ENCODE measurements around the gene CHRDL1. TPM values are rescaled to one million over a fixed set of nuclear protein-coding genes. Genes with fewer than 3 reads are reported as not detected.

The CHRDL1 gene
- polyA plus RNA-seq, 1 donor from 2014 or later = 2.0 TPM

- Histone ChIP-seq H3K36me3 (ENCODE audit: insufficient read depth, low read length) (no peaks in the 10 kb centered on the region), H3K79me2 (replicated peaks; ENCODE audit: insufficient read depth, low read length) (no peaks in the 10 kb centered on the region), H3K9ac (ENCODE audit: low read length) (no peak overlapping the region), H3K4me3 (ENCODE audit: low read length) (no peak overlapping the region), H2AFZ (ENCODE audit: low read depth, low read length) (no peak overlapping the region), H3K27ac (ENCODE audit: low read length) (no peak overlapping the region), H3K4me2 (ENCODE audit: low read length) (no peak overlapping the region), H3F3A (ENCODE audit: insufficient read depth, low read length, poor library complexity, severe bottlenecking) (no peaks in the 10 kb centered on the region), H4K20me1 (ENCODE audit: insufficient read depth) (no peaks in the 10 kb centered on the region), H3K27me3 (ENCODE audit: insufficient read depth, low read depth, low read length) (no peaks in the 10 kb centered on the region), H3K9me3 (ENCODE audit: low read length) (no peaks in the 10 kb centered on the region), H3K9me2 (ENCODE audit: insufficient read depth, low read length) (no peaks in the 10 kb centered on the region)
- TF ChIP-seq SMC3 (conservative IDR thresholded peaks at IDR 0.05; ENCODE audit: poor library complexity) (no peak), CTCF (IDR thresholded peaks at IDR 0.05; ENCODE audit: poor library complexity, severe bottlenecking) (no peak), POLR2AphosphoS5 (IDR thresholded peaks at IDR 0.05) (no peak), EZH2 (IDR thresholded peaks at IDR 0.05; ENCODE audit: borderline replicate concordance, insufficient read depth, low read length, poor library complexity, severe bottlenecking) (no peak), TAF1 (IDR thresholded peaks at IDR 0.05; ENCODE audit: low read depth) (no peak)
Measured at GRCh38 chrX:110722135-110722534, 73.5 kb downstream of the CHRDL1 start.

GRCh38 chrX:110713666-110714065 is 82.0 kb downstream of the CHRDL1 start:
- Histone ChIP-seq H3K79me2 (replicated peaks; ENCODE audit: insufficient read depth, low read length) (no peaks in the 10 kb centered on the region), H3K9me3 (ENCODE audit: low read length) (no peaks in the 10 kb centered on the region), H3K9me2 (ENCODE audit: insufficient read depth, low read length) (no peaks in the 10 kb centered on the region), H3K4me3 (ENCODE audit: low read length) (no peak overlapping the region), H3K9ac (ENCODE audit: low read length) (no peak overlapping the region), H2AFZ (ENCODE audit: low read depth, low read length) (no peak overlapping the region), H3K27me3 (ENCODE audit: insufficient read depth, low read depth, low read length) (no peaks in the 10 kb centered on the region), H3F3A (ENCODE audit: insufficient read depth, low read length, poor library complexity, severe bottlenecking) (no peaks in the 10 kb centered on the region), H3K36me3 (ENCODE audit: insufficient read depth, low read length) (no peaks in the 10 kb centered on the region), H4K20me1 (ENCODE audit: insufficient read depth) (no peaks in the 10 kb centered on the region), H3K4me2 (ENCODE audit: low read length) (no peak overlapping the region), H3K27ac (ENCODE audit: low read length) (no peak overlapping the region)
- TF ChIP-seq SMC3 (conservative IDR thresholded peaks at IDR 0.05; ENCODE audit: poor library complexity) = no peak
- no peak for TF ChIP-seq EP300 (conservative IDR thresholded peaks at IDR 0.05; ENCODE audit: poor library complexity, severe bottlenecking)
- no peak for TF ChIP-seq TAF1 (IDR thresholded peaks at IDR 0.05; ENCODE audit: low read depth)
- TF ChIP-seq MXI1 (conservative IDR thresholded peaks at IDR 0.05; ENCODE audit: poor library complexity, severe bottlenecking) = no peak
- no peak for TF ChIP-seq EZH2 (IDR thresholded peaks at IDR 0.05; ENCODE audit: borderline replicate concordance, insufficient read depth, low read length, poor library complexity, severe bottlenecking)
- no peak for TF ChIP-seq POLR2AphosphoS5 (IDR thresholded peaks at IDR 0.05)
- TF ChIP-seq REST (IDR thresholded peaks at IDR 0.05; ENCODE audit: borderline replicate concordance) = no peak
- TF ChIP-seq CTCF (IDR thresholded peaks at IDR 0.05; ENCODE audit: poor library complexity, severe bottlenecking) = no peak
- TF ChIP-seq RAD21 (conservative IDR thresholded peaks at IDR 0.05) = no peak

Data from neural cell (in vitro differentiated cells).